Caco-2 (cell line): ENCODE data around the gene NCAM2. TPM values are rescaled to one million over a fixed set of nuclear protein-coding genes. Genes with fewer than 3 reads are reported as not detected.

ENCODE experiments used
- BruUV-seq: library from RNA; stranded (reverse); fragments of 400-500 nt; replicated peaks from 2 replicates; lab custom pipeline; 2021; lab: Mats Ljungman, UMichigan
- CTCF ChIA-PET: fragments of 300-600 bp; sonication (Branson Sonifier 250); formaldehyde crosslinking; loops from one replicate; lab custom pipeline; 2022; ENCODE audit warnings: antibody characterized with exemption; lab: Charles Lee
- POLR2A ChIA-PET: fragments of 300-600 bp; sonication (Branson Sonifier 250); formaldehyde crosslinking; loops from one replicate; lab custom pipeline; 2022; ENCODE audit warnings: antibody characterized with exemption; lab: Charles Lee
- DNase-seq, 2 experiments: peaks; one replicate each; pipeline versions ENCODE4 v3.0.0 to v3.0.0-alpha.2; 2020 to 2022
- H3K27me3 ChIP-seq: replicated peaks from 2 replicates; pipeline ENCODE4 v1.6.0; 2011; ENCODE audit warnings: low read length; ENCODE audit not compliant: control insufficient read depth, insufficient read depth
- H3K36me3 ChIP-seq: 2 replicates; pipeline ENCODE4 v1.5.1; 2011; ENCODE audit warnings: low read length; ENCODE audit not compliant: control insufficient read depth, insufficient read depth
- H3K4me1 ChIP-seq: fragments of 250-450 bp; sonication (Bioruptor Pico); 2 replicates; pipeline ENCODE4 v1.5.1; 2020; ENCODE audit warnings: mild to moderate bottlenecking
- H3K4me3 ChIP-seq: 2 replicates; pipeline ENCODE4 v1.5.1; 2011; ENCODE audit warnings: low read depth, mild to moderate bottlenecking, control low read depth, low read length
- H3K9me3 ChIP-seq: fragments of 250-450 bp; sonication (Bioruptor Pico); 2 replicates; pipeline ENCODE4 v1.5.1; 2020; ENCODE audit warnings: mild to moderate bottlenecking, moderate library complexity
- H3K27ac Mint-ChIP-seq: one replicate; pipeline ENCODE4 v1.8.0; 2022; ENCODE audit warnings: mixed read lengths; ENCODE audit not compliant: unreplicated experiment
- H3K27me3 Mint-ChIP-seq: one replicate; pipeline ENCODE4 v1.8.0; 2022; ENCODE audit warnings: mixed read lengths; ENCODE audit not compliant: insufficient read depth, unreplicated experiment
- H3K36me3 Mint-ChIP-seq: one replicate; pipeline ENCODE4 v1.8.0; 2022; ENCODE audit warnings: mild to moderate bottlenecking, mixed read lengths; ENCODE audit not compliant: insufficient read depth, unreplicated experiment
- H3K4me1 Mint-ChIP-seq: one replicate; pipeline ENCODE4 v1.8.0; 2022; ENCODE audit warnings: low read depth, mixed read lengths; ENCODE audit not compliant: unreplicated experiment
- H3K4me3 Mint-ChIP-seq: one replicate; pipeline ENCODE4 v1.8.0; 2022; ENCODE audit warnings: mild to moderate bottlenecking, moderate library complexity, mixed read lengths; ENCODE audit not compliant: unreplicated experiment
- H3K9me3 Mint-ChIP-seq: one replicate; pipeline ENCODE4 v1.8.0; 2022; ENCODE audit warnings: mixed read lengths; ENCODE audit not compliant: unreplicated experiment
- intact Hi-C: fragments of 100-400 bp; cut with micrococcal nuclease; formaldehyde crosslinking; loops from one replicate; pipeline ENCODE4 v1.10.0; 2022; ENCODE audit not compliant: unreplicated experiment
- total RNA-seq: library from RNA; stranded (reverse); gene quantifications from 2 replicates; pipeline ENCODE4 v1.2.3, GENCODE V29; 2022
- TF ChIP-seq, protein P1 (sequence below), 2 experiments: fragments of 200-600 bp in 1 of 2; IDR thresholded peaks; 1 replicate in 1 of 2; 2 replicates in 1 of 2; pipeline versions ENCODE4 v1.5.1 to v1.8.0; 2011 to 2022; ENCODE audit warnings: antibody characterized with exemption in 1 of 2, control low read depth in 1 of 2, inconsistent platforms in 1 of 2, low read depth in 1 of 2, low read length in 1 of 2, mild to moderate bottlenecking in 1 of 2, moderate library complexity in 1 of 2; ENCODE audit not compliant: insufficient read depth in 1 of 2, severe bottlenecking in 1 of 2, unreplicated experiment in 1 of 2

The NCAM2 gene
- total RNA-seq, 1 experiment from 2014 or later = not detected

DNA sequence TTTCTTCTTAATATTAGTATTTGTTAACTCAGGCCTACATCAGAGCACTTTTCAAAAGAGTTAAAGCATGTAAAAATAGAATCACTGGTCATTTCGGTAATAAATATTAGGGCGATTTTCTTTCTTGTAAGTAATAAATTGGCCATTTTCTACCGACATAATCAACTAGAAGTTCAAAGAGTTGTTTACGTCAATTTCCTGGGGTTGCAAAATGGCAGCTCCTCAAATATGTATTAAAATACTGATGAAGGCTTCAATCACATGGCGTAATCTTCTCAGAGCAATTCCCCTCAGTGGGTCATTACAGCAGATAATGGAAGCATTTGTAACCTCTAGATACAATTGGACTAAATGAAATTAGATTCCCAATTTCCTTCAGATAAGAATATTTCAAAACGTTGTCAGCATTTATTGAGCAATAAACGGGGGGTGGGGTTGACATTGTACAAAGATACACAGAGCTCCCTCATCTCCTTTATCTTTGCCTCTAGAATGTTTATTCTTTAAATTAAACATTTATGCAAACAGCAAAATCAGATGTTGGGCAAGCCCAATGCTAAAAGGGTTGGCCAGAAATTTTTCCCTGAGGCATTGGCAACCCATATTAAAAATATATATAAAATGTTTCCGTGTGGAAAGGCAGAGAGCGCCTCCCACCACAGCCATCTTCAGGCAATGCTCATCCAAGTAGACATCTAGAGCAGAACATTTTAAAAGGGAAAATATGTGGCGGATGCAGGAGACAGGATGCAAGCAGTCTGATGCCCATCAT is 240.6 kb downstream of the NCAM2 start:
- intact Hi-C loops = no loop called here
- DNase-seq = no peak
- no peaks in the 10 kb centered on the region for H3K4me1 Mint-ChIP-seq
- H3K4me3 ChIP-seq = no peak overlapping the region
- H3K4me3 Mint-ChIP-seq = no peak overlapping the region
- ChIA-PET POLR2A (no interaction called here), CTCF (no interaction called here)
- no peaks in the 10 kb centered on the region for H3K4me1 ChIP-seq
- H3K9me3 ChIP-seq = no peaks in the 10 kb centered on the region
- no peaks in the 10 kb centered on the region for H3K9me3 Mint-ChIP-seq
- no peaks in the 10 kb centered on the region for H3K36me3 ChIP-seq
- H3K27me3 Mint-ChIP-seq = no peaks in the 10 kb centered on the region
- H3K27me3 ChIP-seq = no peaks in the 10 kb centered on the region
- no TSS peak for BruUV-seq
- H3K27ac Mint-ChIP-seq = no peak overlapping the region
- H3K36me3 Mint-ChIP-seq = no peaks in the 10 kb centered on the region
- TF ChIP-seq, protein P1, sequence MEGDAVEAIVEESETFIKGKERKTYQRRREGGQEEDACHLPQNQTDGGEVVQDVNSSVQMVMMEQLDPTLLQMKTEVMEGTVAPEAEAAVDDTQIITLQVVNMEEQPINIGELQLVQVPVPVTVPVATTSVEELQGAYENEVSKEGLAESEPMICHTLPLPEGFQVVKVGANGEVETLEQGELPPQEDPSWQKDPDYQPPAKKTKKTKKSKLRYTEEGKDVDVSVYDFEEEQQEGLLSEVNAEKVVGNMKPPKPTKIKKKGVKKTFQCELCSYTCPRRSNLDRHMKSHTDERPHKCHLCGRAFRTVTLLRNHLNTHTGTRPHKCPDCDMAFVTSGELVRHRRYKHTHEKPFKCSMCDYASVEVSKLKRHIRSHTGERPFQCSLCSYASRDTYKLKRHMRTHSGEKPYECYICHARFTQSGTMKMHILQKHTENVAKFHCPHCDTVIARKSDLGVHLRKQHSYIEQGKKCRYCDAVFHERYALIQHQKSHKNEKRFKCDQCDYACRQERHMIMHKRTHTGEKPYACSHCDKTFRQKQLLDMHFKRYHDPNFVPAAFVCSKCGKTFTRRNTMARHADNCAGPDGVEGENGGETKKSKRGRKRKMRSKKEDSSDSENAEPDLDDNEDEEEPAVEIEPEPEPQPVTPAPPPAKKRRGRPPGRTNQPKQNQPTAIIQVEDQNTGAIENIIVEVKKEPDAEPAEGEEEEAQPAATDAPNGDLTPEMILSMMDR (IDR thresholded peaks at IDR 0.05; ENCODE audit: insufficient read depth in 1 of 2, low read depth in 1 of 2, low read length in 1 of 2, severe bottlenecking in 1 of 2, unreplicated experiment in 1 of 2) = no peak

DNA sequence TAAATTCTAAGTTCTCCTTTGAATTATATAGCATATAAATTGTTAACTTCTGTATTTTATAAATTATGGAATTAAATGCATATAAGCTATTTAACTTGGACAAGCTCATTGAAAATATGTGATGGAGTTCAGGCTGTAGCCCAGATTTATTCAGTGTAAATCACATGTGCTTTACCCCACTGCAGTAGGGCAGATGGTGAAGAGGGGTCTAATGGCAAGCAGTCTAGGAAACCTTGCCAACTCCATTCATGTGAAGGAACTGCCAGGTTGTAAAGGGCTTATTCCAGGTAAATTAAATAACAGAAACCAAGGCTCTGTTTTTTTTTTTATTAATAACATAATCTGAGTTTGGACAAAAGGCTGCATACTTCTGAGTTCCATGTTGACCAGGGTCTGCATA is 243.2 kb downstream of the NCAM2 start:
- Mint-ChIP-seq H3K4me3 (no peak overlapping the region), H3K36me3 (no peaks in the 10 kb centered on the region), H3K4me1 (no peaks in the 10 kb centered on the region), H3K9me3 (no peaks in the 10 kb centered on the region), H3K27me3 (no peaks in the 10 kb centered on the region), H3K27ac (no peak overlapping the region)
- H3K4me1 ChIP-seq = no peaks in the 10 kb centered on the region
- H3K36me3 ChIP-seq = no peaks in the 10 kb centered on the region
- TF ChIP-seq, protein P1 (IDR thresholded peaks at IDR 0.05; ENCODE audit: insufficient read depth in 1 of 2, low read depth in 1 of 2, low read length in 1 of 2, severe bottlenecking in 1 of 2, unreplicated experiment in 1 of 2) = no peak
- H3K4me3 ChIP-seq = no peak overlapping the region
- intact Hi-C loops = no loop called here
- no peaks in the 10 kb centered on the region for H3K9me3 ChIP-seq
- no peak for DNase-seq
- CTCF ChIA-PET = no interaction called here
- POLR2A ChIA-PET = no interaction called here
- no TSS peak for BruUV-seq
- no peaks in the 10 kb centered on the region for H3K27me3 ChIP-seq

DNA sequence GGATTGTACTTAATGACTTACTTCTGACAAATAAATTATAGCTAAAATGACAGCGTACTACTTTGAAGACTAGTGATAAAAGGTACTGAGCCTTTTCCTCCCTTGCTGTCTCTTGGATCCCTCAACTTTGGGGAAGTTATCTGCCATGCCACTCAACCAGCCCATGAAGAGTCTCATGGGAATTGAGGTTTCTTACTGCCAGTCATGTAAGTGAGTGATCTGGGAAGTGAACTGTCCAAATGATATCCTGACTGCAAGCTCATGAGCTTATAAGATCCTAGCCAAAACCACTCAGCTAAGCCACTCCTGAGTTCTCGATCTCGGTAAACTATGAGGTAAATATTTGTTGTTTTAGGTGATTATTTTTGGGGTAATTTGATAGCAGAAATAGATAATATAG is 247.8 kb downstream of the NCAM2 start:
- H3K4me3 ChIP-seq = no peak overlapping the region
- no peaks in the 10 kb centered on the region for H3K27me3 Mint-ChIP-seq
- H3K27ac Mint-ChIP-seq = no peak overlapping the region
- DNase-seq = no peak
- TF ChIP-seq, protein P1 (IDR thresholded peaks at IDR 0.05; ENCODE audit: insufficient read depth in 1 of 2, low read depth in 1 of 2, low read length in 1 of 2, severe bottlenecking in 1 of 2, unreplicated experiment in 1 of 2) = no peak
- BruUV-seq = no TSS peak
- CTCF ChIA-PET = no interaction called here
- no peaks in the 10 kb centered on the region for H3K4me1 Mint-ChIP-seq
- H3K4me3 Mint-ChIP-seq = no peak overlapping the region
- no peaks in the 10 kb centered on the region for H3K36me3 ChIP-seq
- H3K9me3 Mint-ChIP-seq = no peaks in the 10 kb centered on the region
- no peaks in the 10 kb centered on the region for H3K9me3 ChIP-seq
- POLR2A ChIA-PET = no interaction called here
- no peaks in the 10 kb centered on the region for H3K36me3 Mint-ChIP-seq
- H3K4me1 ChIP-seq = no peaks in the 10 kb centered on the region
- intact Hi-C loops = no loop called here
- H3K27me3 ChIP-seq = no peaks in the 10 kb centered on the region
